ENCODE measurements around the gene USP40. TPM values are rescaled to one million over a fixed set of nuclear protein-coding genes. Genes with fewer than 3 reads are reported as not detected.

The USP40 gene
- polyA plus RNA-seq, 3 donors: 4.0 to 13.5 (median 5.1) TPM

- no peaks in the 10 kb centered on the region for H3K36me3 Mint-ChIP-seq
These were observed 35.5 kb upstream of the USP40 start for GRCh38 chr2:233602076-233602475.

GRCh38 chr2:233600386-233600785 is 33.8 kb upstream of the USP40 start:
- no peaks in the 10 kb centered on the region for H3K36me3 ChIP-seq (replicated peaks in 1 of 2; ENCODE audit: control insufficient read depth in 1 of 2, insufficient read depth in 2 of 2, low read length in 2 of 2)
- Mint-ChIP-seq H3K36me3 (no peaks in the 10 kb centered on the region), H3K9me3 (peaks cover 2 to 12% (median 5%) of the 10 kb centered on the region in 7 donors), H3K4me1 (no peaks in the 10 kb centered on the region), H3K27me3 (ENCODE audit: low read depth in 3 of 3) (peaks cover 2 to 7% (median 5%) of the 10 kb centered on the region in 3 donors), H3K4me3 (no peak overlapping the region), H3K27ac (no peak overlapping the region)
- DNase-seq: no peak
- no peak overlapping the region for H3K9ac ChIP-seq (ENCODE audit: insufficient read depth, low read length, poor library complexity, severe bottlenecking)
- intact Hi-C loops (cut with micrococcal nuclease): no loop called here
- H4K20me1 ChIP-seq (ENCODE audit: insufficient read depth, low read length): no peaks in the 10 kb centered on the region
- no peaks in the 10 kb centered on the region for H3K79me2 ChIP-seq (ENCODE audit: insufficient read depth, low read length)
- no peak for TF ChIP-seq CTCF (IDR thresholded peaks at IDR 0.05)
- H3K4me1 ChIP-seq (ENCODE audit: control insufficient read depth in 1 of 2, insufficient read depth in 2 of 2, low read length in 2 of 2): no peaks in the 10 kb centered on the region
- no peak overlapping the region for H3K4me3 ChIP-seq (replicated peaks in 1 of 3; ENCODE audit: low read depth in 2 of 3, low read length in 3 of 3)
- no peaks in the 10 kb centered on the region for H3K9me3 ChIP-seq (replicated peaks in 1 of 2; ENCODE audit: control insufficient read depth in 1 of 2, insufficient read depth in 1 of 2, low read length in 2 of 2)
- H2AFZ ChIP-seq (ENCODE audit: insufficient read depth, low read depth, low read length, poor library complexity, severe bottlenecking): no peak overlapping the region
- H3K27me3 ChIP-seq (ENCODE audit: control insufficient read depth in 2 of 2, insufficient read depth in 2 of 2, low read length in 2 of 2): no peaks in the 10 kb centered on the region
- WGBS (ENCODE audit: insufficient coverage): 80% methylated on average over 1 of the region's 2 CpGs
- no peak overlapping the region for H3K27ac ChIP-seq (ENCODE audit: low read depth in 1 of 2, low read length in 2 of 2)
- H3K4me2 ChIP-seq (replicated peaks; ENCODE audit: extremely low read depth, low read length, poor library complexity, severe bottlenecking): no peak overlapping the region

More at GRCh38 chr2:233602076-233602475, 35.5 kb upstream of the USP40 start:
- H3K4me3 ChIP-seq (replicated peaks in 1 of 3; ENCODE audit: low read depth in 2 of 3, low read length in 3 of 3): no peak overlapping the region
- intact Hi-C loops (cut with micrococcal nuclease): no loop called here
- H3K27me3 ChIP-seq (ENCODE audit: control insufficient read depth in 2 of 2, insufficient read depth in 2 of 2, low read length in 2 of 2): no peaks in the 10 kb centered on the region
- no peaks in the 10 kb centered on the region for H3K4me1 ChIP-seq (ENCODE audit: control insufficient read depth in 1 of 2, insufficient read depth in 2 of 2, low read length in 2 of 2)
- H3K9me3 ChIP-seq (replicated peaks in 1 of 2; ENCODE audit: control insufficient read depth in 1 of 2, insufficient read depth in 1 of 2, low read length in 2 of 2): peaks cover 0 to 4% of the 10 kb centered on the region in 2 donors
- TF ChIP-seq CTCF (IDR thresholded peaks at IDR 0.05): no peak
- Mint-ChIP-seq H3K9me3 (peaks cover 5 to 12% (median 8%) of the 10 kb centered on the region in 7 donors), H3K4me3 (no peak overlapping the region), H3K27ac (no peak overlapping the region), H3K27me3 (ENCODE audit: low read depth in 3 of 3) (peaks cover 2 to 7% (median 5%) of the 10 kb centered on the region in 3 donors), H3K4me1 (no peaks in the 10 kb centered on the region)
- no peak overlapping the region for H3K27ac ChIP-seq (ENCODE audit: low read depth in 1 of 2, low read length in 2 of 2)
- no peaks in the 10 kb centered on the region for H3K36me3 ChIP-seq (replicated peaks in 1 of 2; ENCODE audit: control insufficient read depth in 1 of 2, insufficient read depth in 2 of 2, low read length in 2 of 2)
- no peaks in the 10 kb centered on the region for H3K79me2 ChIP-seq (ENCODE audit: insufficient read depth, low read length)
- no peaks in the 10 kb centered on the region for H4K20me1 ChIP-seq (ENCODE audit: insufficient read depth, low read length)
- no peak overlapping the region for H3K4me2 ChIP-seq (replicated peaks; ENCODE audit: extremely low read depth, low read length, poor library complexity, severe bottlenecking)
- no peak overlapping the region for H2AFZ ChIP-seq (ENCODE audit: insufficient read depth, low read depth, low read length, poor library complexity, severe bottlenecking)
- DNase-seq: no peak
- 100% methylated on average over 1 of the region's 1 CpG for WGBS (ENCODE audit: insufficient coverage)
- H3K9ac ChIP-seq (ENCODE audit: insufficient read depth, low read length, poor library complexity, severe bottlenecking): no peak overlapping the region
